GM13977 (cell line): ENCODE results near the gene MPLKIP.
"Not testable (repeated sequence)": the region's sequence is repeated elsewhere in the genome, so short reads cannot be mapped to it uniquely, and the experiment has no call there.

Experiments used
- DNase-seq: peaks from one replicate; pipeline ENCODE4 v3.0.0; 2012; ENCODE audit warnings: low spot score
- CTCF ChIP-seq: IDR thresholded peaks from 2 replicates; pipeline ENCODE4 v1.5.1; 2012; ENCODE audit warnings: mild to moderate bottlenecking, control low read depth; ENCODE audit not compliant: insufficient read depth; ENCODE audit errors: extremely low read depth, missing control alignments
- in situ Hi-C: fragments of 300-500 bp; cut with MboI; formaldehyde crosslinking; loops from one replicate; pipeline ENCODE4 v1.12.0; 2022; ENCODE audit warnings: low sequenced_read_pairs, low pct_unique_long_range_greater_than_20kb, mixed read lengths, inconsistent platforms; ENCODE audit not compliant: unreplicated experiment

The MPLKIP gene

GRCh38 chr7:40134428-40135316, at the start of gene MPLKIP, which contains the start of gene SUGCT:
Gene MPLKIP, minus strand, starts transcription at chr7:40134622. Its CDS starts 55 bp downstream, at chr7:40134567.
Gene SUGCT, plus strand, starts transcription at chr7:40135005.
- TF ChIP-seq CTCF = peak; percentile 95
- peak; percentile 95 for DNase-seq

GRCh38 chr7:40182452-40182851, 48.0 kb upstream of the MPLKIP start:
- DNase-seq = no peak
- TF ChIP-seq CTCF = no peak
- in situ Hi-C loops = no loop called here

More at GRCh38 chr7:40134428-40135316, at the start of gene MPLKIP, which contains the start of gene SUGCT:
- in situ Hi-C loops = no loop called here

GRCh38 chr7:40177071-40177470, 42.6 kb upstream of the MPLKIP start:
- in situ Hi-C loops = no loop called here
- TF ChIP-seq CTCF = no peak
- DNase-seq = no peak

- no peak for TF ChIP-seq CTCF
- DNase-seq = no peak
- in situ Hi-C loops = no loop called here
These were observed 41.5 kb upstream of the MPLKIP start for GRCh38 chr7:40175725-40176510.

- in situ Hi-C loops, DNase-seq: not testable (repeated sequence)
These were observed 40.8 kb upstream of the MPLKIP start for GRCh38 chr7:40175256-40175655.

- in situ Hi-C loops, DNase-seq: not testable (repeated sequence)
These were observed 38.7 kb upstream of the MPLKIP start for GRCh38 chr7:40173121-40173520.

GRCh38 chr7:40168266-40168665, 33.8 kb upstream of the MPLKIP start:
- in situ Hi-C loops, DNase-seq: not testable (repeated sequence)

- TF ChIP-seq CTCF = no peak
- in situ Hi-C loops = no loop called here
- no peak for DNase-seq
These were observed 32.9 kb upstream of the MPLKIP start for GRCh38 chr7:40167291-40167690.
